Occipital lobe (tissue), 3 donors: ENCODE data around the gene SRPK2. TPM values are rescaled to one million over a fixed set of nuclear protein-coding genes. Genes with fewer than 3 reads are reported as not detected.

Experiments
- DNase-seq: peaks from one replicate; lab custom pipeline; 2025; lab: John Stamatoyannopoulos, UW
- small RNA-seq: library from RNA; depleted of rRNA; stranded (forward); fragments of <200 nt; gene quantifications from one replicate; pipeline ENCODE3, GENCODE V24; 2014
- total RNA-seq: library from RNA; depleted of rRNA; stranded (reverse); fragments of >200 nt; gene quantifications from one replicate; pipeline ENCODE4 v1.2.3, GENCODE V29; 2014

SRPK2 gene
- total RNA-seq, 1 donor from 2014 or later: 226 TPM

GRCh38 chr7:105101864-105102263, 286.9 kb downstream of the SRPK2 start:
- no peak for DNase-seq

GRCh38 chr7:105098863-105099515, 289.7 kb downstream of the SRPK2 start:
- DNase-seq: no peak

- DNase-seq: no peak
Measured at GRCh38 chr7:105097619-105098018, 291.1 kb downstream of the SRPK2 start.

- no peak for DNase-seq
Measured at GRCh38 chr7:105096306-105096705, 292.4 kb downstream of the SRPK2 start.

- no peak for DNase-seq
Measured at GRCh38 chr7:105094966-105095365, 293.8 kb downstream of the SRPK2 start.

GRCh38 chr7:105088456-105088855, 300.3 kb downstream of the SRPK2 start:
- DNase-seq: no peak

- DNase-seq: no peak
Measured at GRCh38 chr7:105087981-105088380, 300.7 kb downstream of the SRPK2 start.

GRCh38 chr7:105086850-105087249, 301.9 kb downstream of the SRPK2 start:
- DNase-seq: no peak

GRCh38 chr7:105084581-105084980, 304.1 kb downstream of the SRPK2 start:
- no peak for DNase-seq

GRCh38 chr7:105079348-105079747, 309.4 kb downstream of the SRPK2 start:
- no peak for DNase-seq

GRCh38 chr7:105073143-105073542, 315.6 kb downstream of the SRPK2 start:
- DNase-seq: no peak

GRCh38 chr7:105068886-105069285, 319.8 kb downstream of the SRPK2 start:
- no peak for DNase-seq

GRCh38 chr7:105067691-105068090, 321.0 kb downstream of the SRPK2 start:
- DNase-seq: no peak

Small RNAs within 50 kb of the gene (small RNA-seq; reads per million reads assigned to genes)
- gene AC005070.2 (not detected), gene RNU6-1322P (not detected)

Other genes with a start within 250 kb of the SRPK2 start
- 35.6 TPM for gene PUS7, start 133.3 kb upstream of the SRPK2 start, total RNA-seq
- gene RINT1, start 143.3 kb upstream of the SRPK2 start, total RNA-seq: 23.9 TPM
- gene EFCAB10, start 192.6 kb upstream of the SRPK2 start, total RNA-seq: 3.3 TPM